CD8-positive, alpha-beta memory T cell (primary cell): ENCODE data around the gene WDR74. TPM values are rescaled to one million over a fixed set of nuclear protein-coding genes. Genes with fewer than 3 reads are reported as not detected.
A peak's percentile ranks its signal among the peaks of the same experiment; 100 is the strongest.

Source experiments
- CTCF ChIA-PET: fragments of 350-600 bp; sonication (Branson Sonifier 250); formaldehyde crosslinking; loops from one replicate; lab custom pipeline; 2021; ENCODE audit warnings: antibody characterized with exemption; lab: Charles Lee
- POLR2A ChIA-PET: fragments of 350-600 bp; sonication (Branson Sonifier 250); formaldehyde crosslinking; loops from one replicate; lab custom pipeline; 2021; ENCODE audit warnings: antibody characterized with exemption; lab: Charles Lee
- DNase-seq, 5 donors: peaks; one replicate each; pipeline versions ENCODE4 v3.0.0 to v3.0.0-alpha.2; 2020 to 2022; ENCODE audit warnings: mixed read lengths in 1 of 5
- H3K27ac ChIP-seq: one replicate; pipeline ENCODE4 v1.7.0; 2013; ENCODE audit warnings: low read depth, mild to moderate bottlenecking, low read length, moderate library complexity
- H3K27me3 ChIP-seq: 2 replicates; pipeline ENCODE4 v1.7.0; 2013; ENCODE audit warnings: low read length, mild to moderate bottlenecking; ENCODE audit not compliant: insufficient read depth, poor library complexity, severe bottlenecking
- H3K36me3 ChIP-seq: 2 replicates; pipeline ENCODE4 v1.7.0; 2013; ENCODE audit warnings: mild to moderate bottlenecking, low read length, moderate library complexity; ENCODE audit not compliant: insufficient read depth
- H3K4me1 ChIP-seq: 2 replicates; pipeline ENCODE4 v1.7.0; 2013; ENCODE audit warnings: mild to moderate bottlenecking, low read length, moderate library complexity; ENCODE audit not compliant: insufficient read depth
- H3K4me3 ChIP-seq: 2 replicates; pipeline ENCODE4 v1.7.0; 2013; ENCODE audit warnings: mild to moderate bottlenecking, low read length
- H3K9me3 ChIP-seq: 2 replicates; pipeline ENCODE4 v1.7.0; 2013; ENCODE audit warnings: mild to moderate bottlenecking, low read length
- H3K27ac Mint-ChIP-seq, 8 donors: one replicate each; pipeline ENCODE4 v1.8.0; 2020 to 2021; ENCODE audit warnings: mixed read lengths in 8 of 8, mild to moderate bottlenecking in 6 of 8, inconsistent platforms in 3 of 8, moderate library complexity in 3 of 8
- H3K27me3 Mint-ChIP-seq, 2 donors: one replicate each; pipeline ENCODE4 v1.8.0; 2020 to 2021; ENCODE audit warnings: mixed read lengths in 2 of 2, mild to moderate bottlenecking in 1 of 2, moderate library complexity in 1 of 2
- H3K36me3 Mint-ChIP-seq, 3 donors: one replicate each; pipeline ENCODE4 v1.8.0; 2020 to 2021; ENCODE audit warnings: mixed read lengths in 3 of 3, inconsistent platforms in 1 of 3, mild to moderate bottlenecking in 1 of 3
- H3K4me1 Mint-ChIP-seq, 3 donors: one replicate each; pipeline ENCODE4 v1.8.0; 2020 to 2021; ENCODE audit warnings: mixed read lengths in 3 of 3, inconsistent platforms in 1 of 3, mild to moderate bottlenecking in 1 of 3
- H3K4me3 Mint-ChIP-seq, 7 donors: one replicate each; pipeline ENCODE4 v1.8.0; 2020 to 2021; ENCODE audit warnings: mixed read lengths in 7 of 7, mild to moderate bottlenecking in 6 of 7, moderate library complexity in 4 of 7, inconsistent platforms in 2 of 7
- H3K9me3 Mint-ChIP-seq, 5 donors: one replicate each; pipeline ENCODE4 v1.8.0; 2020 to 2022; ENCODE audit warnings: mixed read lengths in 5 of 5, mild to moderate bottlenecking in 3 of 5, moderate library complexity in 2 of 5, inconsistent platforms in 1 of 5
- polyA plus RNA-seq: library from polyadenylated mRNA; unstranded; fragments of 300-500 nt; fragmentation: Illumina TruSeq; gene quantifications from one replicate; pipeline ENCODE4 v1.2.3, GENCODE V29; 2021
- total RNA-seq, 2 experiments: library from RNA; stranded (reverse); gene quantifications; one replicate each; pipeline ENCODE4 v1.2.3, GENCODE V29; 2021

Gene WDR74
- total and polyA plus RNA-seq, 3 experiments from 2014 or later: 42.4 to 131 (median 124) TPM

GRCh38 chr11:62799486-62799885, 39.9 kb downstream of the WDR74 start:
- CTCF ChIA-PET: interaction anchor here (2.4 kb wide), 1 partner anchor 13 kb away, joined by 13 read pairs; the partner anchor contains the start of gene TMEM179B
- Histone ChIP-seq H3K9me3 (no peaks in the 10 kb centered on the region), H3K4me1 (peaks cover 17% of the 10 kb centered on the region), H3K4me3 (no peak overlapping the region), H3K36me3 (peaks cover 79% of the 10 kb centered on the region), H3K27ac (no peak overlapping the region), H3K27me3 (no peaks in the 10 kb centered on the region)
- Mint-ChIP-seq H3K36me3 (peaks cover 4 to 92% (median 21%) of the 10 kb centered on the region in 3 donors), H3K4me3 (peak overlapping the region in 1 of 7 donors; percentile 45), H3K9me3 (no peaks in the 10 kb centered on the region), H3K27me3 (no peaks in the 10 kb centered on the region), H3K4me1 (peaks cover 16 to 30% (median 17%) of the 10 kb centered on the region in 3 donors), H3K27ac (no peak overlapping the region)
- POLR2A ChIA-PET: interaction anchor here (1.2 kb wide), 1 partner anchor 42 kb away, joined by 4 read pairs; no protein-coding TSS in a partner anchor
- DNase-seq: no peak

GRCh38 chr11:62796281-62796680, 43.1 kb downstream of the WDR74 start:
- Mint-ChIP-seq H3K27me3 (no peaks in the 10 kb centered on the region), H3K4me3 (no peak overlapping the region), H3K27ac (peak overlapping the region in 4 of 8 donors; percentile 32 to 63 (median 48)), H3K4me1 (peaks cover 10 to 23% (median 20%) of the 10 kb centered on the region in 3 donors), H3K9me3 (no peaks in the 10 kb centered on the region), H3K36me3 (peaks cover 4 to 88% (median 21%) of the 10 kb centered on the region in 3 donors)
- Histone ChIP-seq H3K27ac (no peak overlapping the region), H3K4me1 (peaks cover 11% of the 10 kb centered on the region), H3K4me3 (no peak overlapping the region), H3K27me3 (no peaks in the 10 kb centered on the region), H3K36me3 (peaks cover 79% of the 10 kb centered on the region), H3K9me3 (no peaks in the 10 kb centered on the region)
- CTCF ChIA-PET: interaction anchor here (1.0 to 2.0 kb wide), 3 partner anchors 9 to 21 kb away, joined by 3 to 6 read pairs (median 3); no protein-coding TSS in a partner anchor
- POLR2A ChIA-PET: interaction anchor here (0.6 to 1.0 kb wide), 5 partner anchors 9 to 117 kb away, joined by 3 to 5 read pairs (median 4); partner anchors contain the start of gene NXF1
- DNase-seq: no peak

GRCh38 chr11:62794201-62794775, 45.1 kb downstream of the WDR74 start:
- H3K4me3 Mint-ChIP-seq: peak overlapping the region in 2 of 7 donors; percentile 5 to 41
- H3K27ac Mint-ChIP-seq: peak overlapping the region in 6 of 8 donors; percentile 18 to 76 (median 49)
- Histone ChIP-seq H3K27me3 (no peaks in the 10 kb centered on the region), H3K9me3 (no peaks in the 10 kb centered on the region), H3K27ac (no peak overlapping the region), H3K4me3 (no peak overlapping the region), H3K36me3 (peaks cover 67% of the 10 kb centered on the region), H3K4me1 (peaks cover 21% of the 10 kb centered on the region)
- peaks cover 4 to 87% (median 19%) of the 10 kb centered on the region in 3 donors for H3K36me3 Mint-ChIP-seq
- no peak for DNase-seq
- H3K9me3 Mint-ChIP-seq: no peaks in the 10 kb centered on the region
- no peaks in the 10 kb centered on the region for H3K27me3 Mint-ChIP-seq
- ChIA-PET CTCF (interaction anchor here (1.0 to 1.3 kb wide), 2 partner anchors 43 to 47 kb away, joined by 3 read pairs; no protein-coding TSS in a partner anchor), POLR2A (interaction anchor here (0.6 to 1.2 kb wide), 7 partner anchors 16 to 165 kb away, joined by 3 to 7 read pairs (median 3); partner anchors contain the start of genes SLC3A2 and ZBTB3)
- H3K4me1 Mint-ChIP-seq: peaks cover 24 to 40% (median 38%) of the 10 kb centered on the region in 3 donors

GRCh38 chr11:62792202-62792575, 47.2 kb downstream of the WDR74 start:
- POLR2A ChIA-PET: interaction anchor here (0.5 to 3.7 kb wide), 6 partner anchors 39 to 89 kb away, joined by 3 to 17 read pairs (median 3); partner anchors contain the start of genes SLC3A2, STX5 and WDR74
- Histone ChIP-seq H3K27me3 (no peaks in the 10 kb centered on the region), H3K9me3 (no peaks in the 10 kb centered on the region), H3K4me1 (peaks cover 30% of the 10 kb centered on the region), H3K4me3 (peak overlapping the region; percentile 79), H3K27ac (peak overlapping the region; percentile 84), H3K36me3 (peaks cover 51% of the 10 kb centered on the region)
- no peaks in the 10 kb centered on the region for H3K27me3 Mint-ChIP-seq
- no peaks in the 10 kb centered on the region for H3K9me3 Mint-ChIP-seq
- peak overlapping the region; percentile 67 to 100 (median 96) for H3K27ac Mint-ChIP-seq
- peaks cover 0 to 82% (median 14%) of the 10 kb centered on the region in 3 donors for H3K36me3 Mint-ChIP-seq
- peak in 1 of 5 donors; percentile 27 for DNase-seq
- peak overlapping the region; percentile 85 to 97 (median 90) for H3K4me3 Mint-ChIP-seq
- CTCF ChIA-PET: interaction anchor here (0.7 to 0.9 kb wide), 2 partner anchors 35 to 201 kb away, joined by 3 read pairs; partner anchors contain the start of gene TUT1
- H3K4me1 Mint-ChIP-seq: peaks cover 36 to 56% (median 56%) of the 10 kb centered on the region in 3 donors

GRCh38 chr11:62791501-62792201, 47.7 kb downstream of the WDR74 start, which contains the start of gene TMEM223:
Gene TMEM223 (minus strand): TSS chr11:62792006. CDS start chr11:62791994, 12 bp downstream.
- Histone ChIP-seq H3K9me3 (no peaks in the 10 kb centered on the region), H3K36me3 (peaks cover 47% of the 10 kb centered on the region), H3K27ac (peak within 1 kb of the TSS; percentile 84), H3K27me3 (no peaks in the 10 kb centered on the region), H3K4me3 (peak within 1 kb of the TSS; percentile 79), H3K4me1 (peaks cover 30% of the 10 kb centered on the region)
- peak within 1 kb of the TSS; percentile 85 to 97 (median 90) for H3K4me3 Mint-ChIP-seq
- peaks cover 37 to 57% (median 56%) of the 10 kb centered on the region in 3 donors for H3K4me1 Mint-ChIP-seq
- H3K9me3 Mint-ChIP-seq: no peaks in the 10 kb centered on the region
- H3K36me3 Mint-ChIP-seq: peaks cover 0 to 79% (median 14%) of the 10 kb centered on the region in 3 donors
- peak within 1 kb of the TSS; percentile 72 to 100 (median 96) for H3K27ac Mint-ChIP-seq
- CTCF ChIA-PET: interaction anchor here (1.0 to 1.1 kb wide), 2 partner anchors 70 to 72 kb away, joined by 3 read pairs; no protein-coding TSS in a partner anchor
- no peaks in the 10 kb centered on the region for H3K27me3 Mint-ChIP-seq
- POLR2A ChIA-PET: interaction anchor here (0.5 to 3.7 kb wide), 5 partner anchors 40 to 71 kb away, joined by 3 to 17 read pairs (median 4); partner anchors contain the start of gene STX5
- DNase-seq: peak; percentile 83 to 90 (median 88)

GRCh38 chr11:62789576-62789975, 49.8 kb downstream of the WDR74 start:
- H3K27ac ChIP-seq: no peak overlapping the region
- Mint-ChIP-seq H3K4me3 (peak overlapping the region; percentile 94 to 97 (median 95)), H3K36me3 (peaks cover 0 to 63% (median 7%) of the 10 kb centered on the region in 3 donors), H3K4me1 (peaks cover 46 to 66% (median 62%) of the 10 kb centered on the region in 3 donors), H3K9me3 (no peaks in the 10 kb centered on the region), H3K27ac (peak overlapping the region; percentile 22 to 100 (median 96)), H3K27me3 (no peaks in the 10 kb centered on the region)
- H3K36me3 ChIP-seq: peaks cover 27% of the 10 kb centered on the region
- no peak overlapping the region for H3K4me3 ChIP-seq
- H3K9me3 ChIP-seq: no peaks in the 10 kb centered on the region
- no peaks in the 10 kb centered on the region for H3K27me3 ChIP-seq
- ChIA-PET CTCF (interaction anchor here (1.1 to 2.5 kb wide), 4 partner anchors 66 to 92 kb away, joined by 3 to 11 read pairs (median 4); partner anchors contain the start of gene SLC3A2), POLR2A (interaction anchor here (0.5 to 5.9 kb wide), 7 partner anchors 8 to 124 kb away, joined by 3 to 88 read pairs (median 4); partner anchors contain the start of genes C11orf98, CSKMT, HNRNPUL2 and SLC3A2)
- H3K4me1 ChIP-seq: peaks cover 36% of the 10 kb centered on the region
- no peak for DNase-seq

GRCh38 chr11:62788991-62789390, 50.4 kb downstream of the WDR74 start:
- Histone ChIP-seq H3K4me3 (no peak overlapping the region), H3K4me1 (peaks cover 36% of the 10 kb centered on the region), H3K27me3 (no peaks in the 10 kb centered on the region), H3K9me3 (no peaks in the 10 kb centered on the region), H3K36me3 (peaks cover 21% of the 10 kb centered on the region), H3K27ac (no peak overlapping the region)
- CTCF ChIA-PET: interaction anchor here (1.1 to 2.5 kb wide), 3 partner anchors 72 to 93 kb away, joined by 3 to 11 read pairs (median 3); partner anchors contain the start of gene SLC3A2
- Mint-ChIP-seq H3K27ac (peak overlapping the region; percentile 77 to 100 (median 96)), H3K27me3 (no peaks in the 10 kb centered on the region), H3K36me3 (peaks cover 0 to 57% (median 3%) of the 10 kb centered on the region in 3 donors), H3K4me3 (peak overlapping the region; percentile 94 to 97 (median 95)), H3K4me1 (peaks cover 46 to 62% (median 57%) of the 10 kb centered on the region in 3 donors), H3K9me3 (no peaks in the 10 kb centered on the region)
- POLR2A ChIA-PET: interaction anchor here (0.6 to 5.9 kb wide), 7 partner anchors 19 to 124 kb away, joined by 3 to 88 read pairs (median 7); partner anchors contain the start of genes C11orf98, CSKMT, HNRNPUL2 and SLC3A2
- no peak for DNase-seq
